ENCODE data around the gene PPP1R18. TPM values are rescaled to one million over a fixed set of nuclear protein-coding genes. Genes with fewer than 3 reads are reported as not detected.
A peak's percentile ranks its signal among the peaks of the same experiment; 100 is the strongest.

Gene PPP1R18, protein sequence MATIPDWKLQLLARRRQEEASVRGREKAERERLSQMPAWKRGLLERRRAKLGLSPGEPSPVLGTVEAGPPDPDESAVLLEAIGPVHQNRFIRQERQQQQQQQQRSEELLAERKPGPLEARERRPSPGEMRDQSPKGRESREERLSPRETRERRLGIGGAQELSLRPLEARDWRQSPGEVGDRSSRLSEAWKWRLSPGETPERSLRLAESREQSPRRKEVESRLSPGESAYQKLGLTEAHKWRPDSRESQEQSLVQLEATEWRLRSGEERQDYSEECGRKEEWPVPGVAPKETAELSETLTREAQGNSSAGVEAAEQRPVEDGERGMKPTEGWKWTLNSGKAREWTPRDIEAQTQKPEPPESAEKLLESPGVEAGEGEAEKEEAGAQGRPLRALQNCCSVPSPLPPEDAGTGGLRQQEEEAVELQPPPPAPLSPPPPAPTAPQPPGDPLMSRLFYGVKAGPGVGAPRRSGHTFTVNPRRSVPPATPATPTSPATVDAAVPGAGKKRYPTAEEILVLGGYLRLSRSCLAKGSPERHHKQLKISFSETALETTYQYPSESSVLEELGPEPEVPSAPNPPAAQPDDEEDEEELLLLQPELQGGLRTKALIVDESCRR
- 12.0 and 13.2 TPM in 2 replicates for total RNA-seq
- polyA plus RNA-seq, result 11.3 and 11.7 TPM in 2 replicates

DNA sequence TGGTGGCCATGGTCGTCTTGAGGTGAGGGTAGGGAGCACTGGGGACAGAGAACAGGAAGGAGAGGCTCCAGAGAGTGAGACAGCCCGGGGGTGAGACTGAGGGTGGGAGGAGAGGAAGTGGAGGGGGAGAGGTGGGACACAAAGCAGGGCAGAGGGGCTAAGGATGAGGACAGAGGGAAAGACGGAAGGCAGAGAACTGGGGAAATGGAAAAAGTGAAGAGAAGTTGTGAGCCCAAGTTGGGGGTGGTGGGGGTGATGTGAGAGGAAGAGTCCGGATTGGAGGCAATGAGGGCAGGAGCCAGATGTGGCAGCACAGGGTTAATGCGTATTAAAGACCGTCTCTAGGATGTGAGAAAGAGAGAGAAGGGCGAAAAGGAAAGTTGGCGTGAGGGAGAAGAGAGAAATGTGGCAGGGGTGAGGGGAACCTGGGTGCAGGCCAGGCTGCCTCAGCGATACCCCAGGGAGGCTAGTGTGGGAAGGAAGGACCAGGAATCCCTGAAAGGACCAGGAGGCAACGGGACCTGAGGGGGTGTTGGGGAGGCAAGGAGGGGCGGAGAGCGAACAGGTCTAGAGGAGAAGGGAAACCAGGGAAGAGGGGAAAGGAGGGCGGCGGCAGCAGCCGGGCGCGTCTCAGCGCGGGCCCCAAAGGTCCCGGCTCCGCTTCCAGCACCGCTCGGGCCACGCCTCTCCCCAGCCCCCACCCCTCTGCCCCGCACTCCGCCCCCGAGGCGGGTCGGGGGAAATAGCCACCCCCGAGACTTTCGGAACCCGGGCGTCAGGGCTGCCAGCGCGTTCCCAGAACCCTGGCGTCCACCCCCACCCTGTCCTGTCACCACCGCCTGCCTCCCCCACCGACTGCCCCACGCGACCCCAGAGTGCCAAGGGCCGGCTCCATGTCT is at the start of gene PPP1R18:
PPP1R18 (minus strand) TSS at position 637 of the 899 bp plus-strand sequence; CDS start at position 10, 627 bp downstream.
- H2AFZ ChIP-seq, result peak within 1 kb of the TSS; percentile 86
- no peaks in the 10 kb centered on the region for H3K27me3 ChIP-seq
- WGBS (ENCODE audit: low lambda C conversion rate, missing lambda C conversion rate), result 10% methylated on average over 13 of the region's 41 CpGs
- H4K20me1 ChIP-seq (ENCODE audit: insufficient read depth, poor library complexity, severe bottlenecking), result peaks cover 4% of the 10 kb centered on the region
- no peaks in the 10 kb centered on the region for H3K9me2 ChIP-seq (replicated peaks; ENCODE audit: insufficient read depth)
- H3K9me3 ChIP-seq (ENCODE audit: low read depth), result no peaks in the 10 kb centered on the region
- peak; percentile 83 for DNase-seq (ENCODE audit: low spot score)
- H3K4me3 ChIP-seq, result peak within 1 kb of the TSS; percentile 94
- H3K27ac ChIP-seq, result peak within 1 kb of the TSS; percentile 98
- peak within 1 kb of the TSS; percentile 93 for H3K4me2 ChIP-seq
- peaks cover 46% of the 10 kb centered on the region for H3K4me1 ChIP-seq (ENCODE audit: insufficient read depth)
- no peaks in the 10 kb centered on the region for H3K36me3 ChIP-seq (replicated peaks; ENCODE audit: insufficient read depth, low read depth)
- TF ChIP-seq, protein P1, sequence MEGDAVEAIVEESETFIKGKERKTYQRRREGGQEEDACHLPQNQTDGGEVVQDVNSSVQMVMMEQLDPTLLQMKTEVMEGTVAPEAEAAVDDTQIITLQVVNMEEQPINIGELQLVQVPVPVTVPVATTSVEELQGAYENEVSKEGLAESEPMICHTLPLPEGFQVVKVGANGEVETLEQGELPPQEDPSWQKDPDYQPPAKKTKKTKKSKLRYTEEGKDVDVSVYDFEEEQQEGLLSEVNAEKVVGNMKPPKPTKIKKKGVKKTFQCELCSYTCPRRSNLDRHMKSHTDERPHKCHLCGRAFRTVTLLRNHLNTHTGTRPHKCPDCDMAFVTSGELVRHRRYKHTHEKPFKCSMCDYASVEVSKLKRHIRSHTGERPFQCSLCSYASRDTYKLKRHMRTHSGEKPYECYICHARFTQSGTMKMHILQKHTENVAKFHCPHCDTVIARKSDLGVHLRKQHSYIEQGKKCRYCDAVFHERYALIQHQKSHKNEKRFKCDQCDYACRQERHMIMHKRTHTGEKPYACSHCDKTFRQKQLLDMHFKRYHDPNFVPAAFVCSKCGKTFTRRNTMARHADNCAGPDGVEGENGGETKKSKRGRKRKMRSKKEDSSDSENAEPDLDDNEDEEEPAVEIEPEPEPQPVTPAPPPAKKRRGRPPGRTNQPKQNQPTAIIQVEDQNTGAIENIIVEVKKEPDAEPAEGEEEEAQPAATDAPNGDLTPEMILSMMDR (IDR thresholded peaks at IDR 0.05; ENCODE audit: poor library complexity), result no peak
- TF ChIP-seq EZH2 (IDR thresholded peaks at IDR 0.05; ENCODE audit: borderline replicate concordance) (no peak), EZH2phosphoT487 (IDR thresholded peaks at IDR 0.05; ENCODE audit: low read depth, severe bottlenecking, unreplicated experiment) (no peak)
- H3K79me2 ChIP-seq, result peaks cover 68% of the 10 kb centered on the region

DNA sequence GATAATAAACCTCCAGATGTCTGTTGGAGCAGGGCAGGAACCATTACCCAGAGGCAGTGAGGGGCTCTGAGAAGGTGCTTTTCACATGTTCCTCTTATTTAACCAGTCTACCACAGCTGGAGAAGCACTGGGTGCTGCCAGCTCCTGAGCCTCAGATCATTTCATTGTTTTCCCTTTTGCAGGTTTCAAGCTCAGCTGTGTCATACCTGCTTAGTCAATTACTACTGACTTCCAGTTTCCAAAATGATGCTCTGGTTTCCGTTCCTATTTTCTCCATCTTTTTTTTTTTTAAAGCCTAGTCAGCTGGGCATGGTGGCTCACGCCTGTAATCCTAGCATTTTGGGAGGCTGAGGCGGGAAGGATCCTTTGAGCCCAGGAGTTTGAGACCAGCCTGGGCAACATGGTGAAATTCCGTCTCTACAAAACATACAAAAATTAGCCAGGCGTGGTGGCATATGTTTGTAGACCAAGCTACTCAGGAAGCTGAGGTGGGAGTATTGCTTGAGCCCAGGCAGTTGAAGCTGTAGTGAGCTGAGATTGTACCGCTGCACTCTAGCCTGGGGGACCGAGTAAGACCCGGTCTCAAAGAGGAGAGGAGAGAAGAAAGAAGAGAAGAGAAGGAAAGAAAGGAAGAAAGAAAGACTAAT is 49.3 kb upstream of the PPP1R18 start:
- no peaks in the 10 kb centered on the region for H3K9me3 ChIP-seq (ENCODE audit: low read depth)
- TF ChIP-seq, protein P1 (IDR thresholded peaks at IDR 0.05; ENCODE audit: poor library complexity), result no peak
- TF ChIP-seq EZH2 (IDR thresholded peaks at IDR 0.05; ENCODE audit: borderline replicate concordance) (no peak), EZH2phosphoT487 (IDR thresholded peaks at IDR 0.05; ENCODE audit: low read depth, severe bottlenecking, unreplicated experiment) (no peak)
- H3K4me1 ChIP-seq (ENCODE audit: insufficient read depth), result no peaks in the 10 kb centered on the region
- no peaks in the 10 kb centered on the region for H3K9me2 ChIP-seq (replicated peaks; ENCODE audit: insufficient read depth)
- H2AFZ ChIP-seq, result no peak overlapping the region
- 95% methylated on average over 8 of the region's 8 CpGs for WGBS (ENCODE audit: low lambda C conversion rate, missing lambda C conversion rate)
- no peak overlapping the region for H3K27ac ChIP-seq
- H3K79me2 ChIP-seq, result peaks cover 56% of the 10 kb centered on the region
- H3K4me3 ChIP-seq, result no peak overlapping the region
- DNase-seq (ENCODE audit: low spot score), result no peak
- no peaks in the 10 kb centered on the region for H4K20me1 ChIP-seq (ENCODE audit: insufficient read depth, poor library complexity, severe bottlenecking)
- H3K27me3 ChIP-seq, result no peaks in the 10 kb centered on the region
- no peak overlapping the region for H3K4me2 ChIP-seq
- H3K36me3 ChIP-seq (replicated peaks; ENCODE audit: insufficient read depth, low read depth), result no peaks in the 10 kb centered on the region

DNA sequence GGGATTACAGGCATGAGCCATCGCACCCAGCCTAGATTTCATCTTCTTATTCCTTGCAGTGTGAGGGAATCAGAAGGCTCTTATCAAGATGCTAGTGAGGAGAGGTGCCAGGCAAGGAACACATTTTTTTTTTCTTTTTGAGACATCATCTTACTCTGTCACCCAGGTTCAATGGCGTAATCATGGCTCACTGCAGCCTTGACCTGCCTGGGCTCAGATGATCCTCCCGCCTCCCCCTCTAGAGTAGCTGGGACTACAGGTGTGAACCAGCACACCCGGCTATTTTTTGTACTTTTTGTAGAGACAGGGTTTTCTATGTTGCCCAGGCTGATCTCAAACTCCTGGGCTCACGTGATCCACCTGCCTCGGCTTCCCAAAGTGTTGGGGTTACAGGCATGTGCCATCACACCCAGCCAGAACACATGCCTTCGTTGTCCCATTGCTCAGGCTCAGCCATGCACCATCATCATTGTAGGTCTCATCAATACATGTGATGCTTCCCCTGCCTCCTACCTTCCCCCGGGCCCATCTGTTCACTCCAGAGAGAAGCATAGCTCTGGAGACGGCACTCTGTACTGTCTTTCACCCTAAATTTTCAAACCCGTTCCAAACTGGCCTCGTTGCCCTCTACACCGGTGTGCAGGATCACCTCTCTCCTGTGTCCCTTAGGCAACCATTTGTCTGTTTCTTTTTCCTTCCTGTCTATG is 45.9 kb upstream of the PPP1R18 start:
- H3K4me2 ChIP-seq, result no peak overlapping the region
- 95% methylated on average over 12 of the region's 12 CpGs for WGBS (ENCODE audit: low lambda C conversion rate, missing lambda C conversion rate)
- DNase-seq (ENCODE audit: low spot score), result no peak
- TF ChIP-seq EZH2 (IDR thresholded peaks at IDR 0.05; ENCODE audit: borderline replicate concordance) (no peak), EZH2phosphoT487 (IDR thresholded peaks at IDR 0.05; ENCODE audit: low read depth, severe bottlenecking, unreplicated experiment) (no peak)
- TF ChIP-seq, protein P1 (IDR thresholded peaks at IDR 0.05; ENCODE audit: poor library complexity), result no peak
- H2AFZ ChIP-seq, result no peak overlapping the region
- peaks cover 34% of the 10 kb centered on the region for H3K79me2 ChIP-seq
- H3K4me1 ChIP-seq (ENCODE audit: insufficient read depth), result no peaks in the 10 kb centered on the region
- H3K27me3 ChIP-seq, result no peaks in the 10 kb centered on the region
- no peaks in the 10 kb centered on the region for H3K9me2 ChIP-seq (replicated peaks; ENCODE audit: insufficient read depth)
- H3K27ac ChIP-seq, result no peak overlapping the region
- no peaks in the 10 kb centered on the region for H4K20me1 ChIP-seq (ENCODE audit: insufficient read depth, poor library complexity, severe bottlenecking)
- no peaks in the 10 kb centered on the region for H3K36me3 ChIP-seq (replicated peaks; ENCODE audit: insufficient read depth, low read depth)
- no peak overlapping the region for H3K4me3 ChIP-seq
- no peaks in the 10 kb centered on the region for H3K9me3 ChIP-seq (ENCODE audit: low read depth)

All from hepatocyte (in vitro differentiated cells).